Thyroid gland (tissue), 4 donors: ENCODE data around the gene TAC1. TPM values are rescaled to one million over a fixed set of nuclear protein-coding genes. Genes with fewer than 3 reads are reported as not detected.

Experiments used
- DNase-seq, 2 donors: peaks; one replicate each; pipeline ENCODE4 v3.0.0-alpha.2; 2019
- H3K27ac ChIP-seq, 3 donors: fragments of 200-600 bp; sonication (generic); 1 replicate in 2 of 3; 2 replicates in 1 of 3; pipeline ENCODE4 v1.5.1; 2016 to 2019; ENCODE audit warnings: mild to moderate bottlenecking in 1 of 3, moderate library complexity in 1 of 3
- H3K27me3 ChIP-seq: fragments of 200-600 bp; sonication (generic); one replicate; pipeline ENCODE4 v1.5.1; 2019
- H3K36me3 ChIP-seq, 2 donors: fragments of 200-600 bp; sonication (generic); one replicate each; pipeline ENCODE4 v1.5.1; 2016 to 2019
- H3K4me1 ChIP-seq, 2 donors: fragments of 200-600 bp; sonication (generic); one replicate each; pipeline ENCODE4 v1.5.1; 2017 to 2019
- H3K4me3 ChIP-seq, 3 donors: fragments of 200-600 bp; sonication (generic); replicated peaks in 1 of 3; 1 replicate in 2 of 3; 2 replicates in 1 of 3; pipeline ENCODE4 v1.5.1; 2016; ENCODE audit warnings: mild to moderate bottlenecking in 1 of 3
- H3K9me3 ChIP-seq: fragments of 200-600 bp; sonication (generic); one replicate; pipeline ENCODE4 v1.5.1; 2017
- CTCF ChIP-seq, 6 experiments: fragments of 200-600 bp in 3 of 6; fragments of 450-650 bp in 3 of 6; sonication (generic) in 3 of 6; IDR thresholded peaks; one replicate each; pipeline ENCODE4 v1.5.1; 2016 to 2019; ENCODE audit warnings: antibody characterized with exemption in 6 of 6, mild to moderate bottlenecking in 2 of 6, inconsistent platforms in 1 of 6, moderate library complexity in 1 of 6
- POLR2A ChIP-seq, 2 donors: fragments of 450-650 bp; IDR thresholded peaks; one replicate each; pipeline ENCODE4 v1.6.1; 2017; ENCODE audit warnings: antibody characterized with exemption in 2 of 2, mild to moderate bottlenecking in 2 of 2, moderate library complexity in 1 of 2
- WGBS, 2 donors: methylation state at CpG; one replicate each; pipeline ENCODE4 v1.1.5; 2017; 5-methylcytosine and 5-hydroxymethylcytosine counted together
- intact Hi-C: fragments of 100-400 bp; cut with DNase I; formaldehyde crosslinking; loops from one replicate; pipeline ENCODE4 v1.15.1; 2023
- total RNA-seq, 4 donors: library from RNA; depleted of rRNA; stranded (reverse); fragments of >200 nt; gene quantifications; one replicate each; pipeline ENCODE4 v1.2.3, GENCODE V29; 2016

Gene TAC1
- total RNA-seq, result 1 to 10 TPM; 1.2 to 7.9 (median 4.2) TPM

DNA sequence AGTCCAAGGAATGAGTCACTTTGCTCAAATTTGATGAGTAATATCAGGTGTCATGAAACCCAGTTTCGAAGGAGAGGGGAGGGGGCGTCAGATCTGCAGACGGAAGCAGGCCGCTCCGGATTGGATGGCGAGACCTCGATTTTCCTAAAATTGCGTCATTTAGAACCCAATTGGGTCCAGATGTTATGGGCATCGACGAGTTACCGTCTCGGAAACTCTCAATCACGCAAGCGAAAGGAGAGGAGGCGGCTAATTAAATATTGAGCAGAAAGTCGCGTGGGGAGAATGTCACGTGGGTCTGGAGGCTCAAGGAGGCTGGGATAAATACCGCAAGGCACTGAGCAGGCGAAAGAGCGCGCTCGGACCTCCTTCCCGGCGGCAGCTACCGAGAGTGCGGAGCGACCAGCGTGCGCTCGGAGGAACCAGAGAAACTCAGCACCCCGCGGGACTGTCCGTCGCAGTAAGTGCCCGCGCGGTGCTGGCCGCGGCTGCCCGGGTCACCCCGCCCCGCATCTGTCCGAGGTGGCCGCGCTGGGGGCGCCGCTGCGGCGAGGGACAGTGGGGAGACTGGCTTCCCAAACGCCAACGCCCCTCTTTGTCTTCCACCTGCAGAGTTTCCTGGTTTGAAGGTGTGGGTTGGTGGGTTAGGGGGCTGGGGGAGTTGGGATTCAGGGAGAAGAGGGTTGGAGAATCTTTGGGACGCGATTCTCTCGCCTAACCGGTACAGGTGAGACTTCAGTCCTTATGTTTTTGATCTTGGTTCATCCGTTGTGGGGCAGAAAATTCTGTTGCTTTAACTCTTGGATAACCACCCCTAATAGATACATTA, at the start of gene TAC1:
TAC1 (plus strand) TSS at position 351 of the 829 bp plus-strand sequence. CDS start 527 bp downstream, outside the sequence.
- Histone ChIP-seq H3K27ac (no peak within 1 kb of the TSS), H3K9me3 (no peaks in the 10 kb centered on the region), H3K36me3 (no peaks in the 10 kb centered on the region), H3K4me3 (no peak within 1 kb of the TSS), H3K4me1 (peaks cover 0 to 6% of the 10 kb centered on the region in 2 donors), H3K27me3 (no peaks in the 10 kb centered on the region)
- 2 to 7% methylated on average over 39 to 55 of the region's 57 CpGs for WGBS, 2 donors
- no peak for DNase-seq
- TF ChIP-seq POLR2A (IDR thresholded peaks at IDR 0.05), result no peak
- TF ChIP-seq CTCF (IDR thresholded peaks at IDR 0.05), result no peak
- intact Hi-C loops, result no loop called here

DNA sequence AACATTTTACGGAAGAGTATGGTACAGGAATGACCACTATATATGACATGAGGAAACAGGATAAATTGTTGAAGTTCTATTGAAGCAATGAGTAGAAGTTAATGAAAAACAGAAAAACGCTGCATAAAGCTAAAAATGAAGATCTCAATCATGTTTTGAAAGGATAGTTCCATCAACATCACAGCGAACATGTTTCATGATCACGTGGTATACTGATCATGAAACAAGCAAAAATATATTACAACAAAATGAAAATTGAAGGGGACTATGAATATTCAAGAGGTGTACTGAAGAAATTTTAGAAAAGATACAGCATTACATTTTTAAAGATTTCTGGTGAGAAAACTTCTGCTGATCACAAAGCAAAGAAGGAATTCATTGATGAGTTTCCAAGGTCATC, 45.9 kb upstream of the TAC1 start:
- H3K4me1 ChIP-seq, result no peaks in the 10 kb centered on the region
- intact Hi-C loops, result no loop called here
- no peak overlapping the region for H3K27ac ChIP-seq
- no peak for DNase-seq
- H3K36me3 ChIP-seq, result no peaks in the 10 kb centered on the region
- no peaks in the 10 kb centered on the region for H3K9me3 ChIP-seq
- no peaks in the 10 kb centered on the region for H3K27me3 ChIP-seq
- WGBS, 2 donors, result 81 to 83% methylated on average over 4 of the region's 4 CpGs
- TF ChIP-seq POLR2A (IDR thresholded peaks at IDR 0.05) (no peak), CTCF (IDR thresholded peaks at IDR 0.05) (no peak)
- H3K4me3 ChIP-seq, result no peak overlapping the region

GRCh38 chr7:97693586-97693985, 38.3 kb upstream of the TAC1 start:
- TF ChIP-seq CTCF (IDR thresholded peaks at IDR 0.05), result no peak
- no peak for TF ChIP-seq POLR2A (IDR thresholded peaks at IDR 0.05)
- Histone ChIP-seq H3K27me3 (no peaks in the 10 kb centered on the region), H3K9me3 (no peaks in the 10 kb centered on the region), H3K4me1 (no peaks in the 10 kb centered on the region), H3K36me3 (no peaks in the 10 kb centered on the region), H3K27ac (no peak overlapping the region), H3K4me3 (no peak overlapping the region)
- intact Hi-C loops, result no loop called here
- 77 to 81% methylated on average over 1 of the region's 1 CpG for whole genome bisulfite sequencing, 2 donors
- no peak for DNase-seq

GRCh38 chr7:97694355-97694754, 37.5 kb upstream of the TAC1 start:
- WGBS, 2 donors, result 90 to 92% methylated on average over 2 of the region's 2 CpGs
- intact Hi-C loops, result no loop called here
- Histone ChIP-seq H3K4me3 (no peak overlapping the region), H3K4me1 (no peaks in the 10 kb centered on the region), H3K27ac (no peak overlapping the region), H3K36me3 (no peaks in the 10 kb centered on the region), H3K9me3 (no peaks in the 10 kb centered on the region), H3K27me3 (no peaks in the 10 kb centered on the region)
- TF ChIP-seq POLR2A (IDR thresholded peaks at IDR 0.05), result no peak
- no peak for DNase-seq

DNA sequence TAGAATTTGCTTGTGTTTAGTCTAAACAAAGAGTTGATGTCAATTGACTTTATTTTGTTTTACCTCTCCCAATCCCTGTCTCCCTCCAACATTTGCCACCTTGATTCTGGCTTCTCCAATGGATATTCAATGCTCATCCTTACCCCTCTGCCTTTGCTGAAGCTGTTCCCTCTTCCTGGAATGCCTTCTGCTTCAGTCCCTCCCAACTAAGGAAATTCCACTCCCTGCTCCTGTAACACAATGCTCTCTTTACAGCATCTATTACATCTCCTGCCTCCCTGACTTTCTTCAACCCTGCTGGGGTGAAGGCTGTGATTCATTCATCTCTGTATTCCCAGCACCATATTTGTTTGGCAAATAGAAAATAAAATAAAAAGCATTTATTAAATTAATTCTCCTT, 34.5 kb upstream of the TAC1 start:
- DNase-seq, result no peak
- no peak for TF ChIP-seq POLR2A (IDR thresholded peaks at IDR 0.05)
- TF ChIP-seq CTCF (IDR thresholded peaks at IDR 0.05), result no peak
- intact Hi-C loops, result no loop called here
- Histone ChIP-seq H3K4me3 (no peak overlapping the region), H3K36me3 (no peaks in the 10 kb centered on the region), H3K9me3 (no peaks in the 10 kb centered on the region), H3K27ac (no peak overlapping the region), H3K4me1 (no peaks in the 10 kb centered on the region), H3K27me3 (no peaks in the 10 kb centered on the region)
